H9 (cell line): ENCODE results near the gene S100A3. TPM values are rescaled to one million over a fixed set of nuclear protein-coding genes. Genes with fewer than 3 reads are reported as not detected.
A peak's percentile ranks its signal among the peaks of the same experiment; 100 is the strongest.

Source experiments
- DNase-seq: peaks from one replicate; pipeline ENCODE4 v3.0.0-alpha.2; 2017
- H2AFZ ChIP-seq: one replicate; pipeline ENCODE4 v1.6.1; 2013; ENCODE audit warnings: mild to moderate bottlenecking, low read length, control low read depth, moderate library complexity
- H2AK5ac ChIP-seq: 2 replicates; pipeline ENCODE4 v1.6.1; 2013; ENCODE audit warnings: low read length, control low read depth, mixed read lengths; ENCODE audit not compliant: insufficient read length
- H2BK120ac ChIP-seq: one replicate; pipeline ENCODE4 v1.6.1; 2013; ENCODE audit warnings: low read depth, mild to moderate bottlenecking, low read length, control low read depth, inconsistent platforms; ENCODE audit not compliant: poor library complexity, severe bottlenecking
- H2BK12ac ChIP-seq: 2 replicates; pipeline ENCODE4 v1.6.1; 2013; ENCODE audit warnings: low read length, control low read depth, mixed read lengths, low read depth; ENCODE audit not compliant: insufficient read length
- H2BK15ac ChIP-seq: 2 replicates; pipeline ENCODE4 v1.6.1; 2013; ENCODE audit warnings: low read depth, low read length, control low read depth
- H2BK20ac ChIP-seq: one replicate; pipeline ENCODE4 v1.6.1; 2013; ENCODE audit warnings: low read depth, mild to moderate bottlenecking, low read length, control low read depth, inconsistent platforms; ENCODE audit not compliant: poor library complexity, severe bottlenecking
- H2BK5ac ChIP-seq: 2 replicates; pipeline ENCODE4 v1.6.1; 2013; ENCODE audit warnings: low read length, control low read depth, mixed read lengths; ENCODE audit not compliant: insufficient read length
- H3K14ac ChIP-seq: 2 replicates; pipeline ENCODE4 v1.6.1; 2013; ENCODE audit warnings: low read length, control low read depth; ENCODE audit not compliant: insufficient read depth
- H3K18ac ChIP-seq: 2 replicates; pipeline ENCODE4 v1.6.1; 2013; ENCODE audit warnings: low read depth, mild to moderate bottlenecking, mixed read lengths, low read length, control low read depth; ENCODE audit not compliant: insufficient read length
- H3K23ac ChIP-seq: 2 replicates; pipeline ENCODE4 v1.6.1; 2013; ENCODE audit warnings: low read length, control low read depth, mixed read lengths, low read depth; ENCODE audit not compliant: insufficient read length
- H3K23me2 ChIP-seq: 2 replicates; pipeline ENCODE4 v1.6.1; 2013; ENCODE audit warnings: low read depth, mild to moderate bottlenecking, mixed read lengths, low read length, control low read depth; ENCODE audit not compliant: insufficient read length, poor library complexity, severe bottlenecking
- H3K27ac ChIP-seq: 2 replicates; pipeline ENCODE4 v1.5.1; 2013; ENCODE audit warnings: low read length, control low read depth, mixed read lengths, low read depth; ENCODE audit not compliant: insufficient read length
- H3K27me3 ChIP-seq: 2 replicates; pipeline ENCODE4 v1.6.1; 2013; ENCODE audit warnings: low read length, control low read depth, inconsistent platforms; ENCODE audit not compliant: insufficient read depth
- H3K4ac ChIP-seq: 2 replicates; pipeline ENCODE4 v1.6.1; 2013; ENCODE audit warnings: low read depth, mild to moderate bottlenecking, control low read depth, inconsistent platforms, low read length, moderate library complexity
- H3K4me1 ChIP-seq: 2 replicates; pipeline ENCODE4 v1.6.1; 2013; ENCODE audit warnings: low read length, control low read depth, inconsistent platforms; ENCODE audit not compliant: insufficient read depth
- H3K4me2 ChIP-seq: 2 replicates; pipeline ENCODE4 v1.6.1; 2013; ENCODE audit warnings: low read length, control low read depth, mixed read lengths; ENCODE audit not compliant: insufficient read length, insufficient read depth
- H3K56ac ChIP-seq: 2 replicates; pipeline ENCODE4 v1.6.1; 2013; ENCODE audit warnings: low read depth, mild to moderate bottlenecking, mixed read lengths, low read length, control low read depth; ENCODE audit not compliant: insufficient read length
- H3K79me1 ChIP-seq: 2 replicates; pipeline ENCODE4 v1.6.1; 2013; ENCODE audit warnings: low read depth, mild to moderate bottlenecking, moderate library complexity, low read length, control low read depth, inconsistent platforms; ENCODE audit not compliant: insufficient read depth, poor library complexity, severe bottlenecking
- H3K79me2 ChIP-seq: 2 replicates; pipeline ENCODE4 v1.6.1; 2013; ENCODE audit warnings: low read length, control low read depth, inconsistent platforms; ENCODE audit not compliant: insufficient read depth
- H3K9ac ChIP-seq: 2 replicates; pipeline ENCODE4 v1.6.1; 2013; ENCODE audit warnings: low read length, control low read depth, mixed read lengths; ENCODE audit not compliant: insufficient read length; ENCODE audit errors: extremely low read depth
- H3K9me3 ChIP-seq: one replicate; pipeline ENCODE4 v1.6.1; 2013; ENCODE audit warnings: low read depth, low read length, inconsistent platforms; ENCODE audit not compliant: control insufficient read depth
- H3T11ph ChIP-seq: one replicate; pipeline ENCODE4 v1.6.1; 2013; ENCODE audit warnings: mild to moderate bottlenecking, low read length, control low read depth, inconsistent platforms
- H4K20me1 ChIP-seq: one replicate; pipeline ENCODE4 v1.6.1; 2013; ENCODE audit not compliant: control insufficient read depth, insufficient read length, insufficient read depth
- H4K5ac ChIP-seq: 2 replicates; pipeline ENCODE4 v1.6.1; 2013; ENCODE audit warnings: low read depth, mild to moderate bottlenecking, mixed read lengths, low read length, control low read depth; ENCODE audit not compliant: insufficient read length
- H4K8ac ChIP-seq: replicated peaks from 2 replicates; pipeline ENCODE4 v1.6.1; 2013; ENCODE audit warnings: low read length, control low read depth, mixed read lengths, low read depth; ENCODE audit not compliant: insufficient read length
- H4K91ac ChIP-seq: 2 replicates; pipeline ENCODE4 v1.6.1; 2013; ENCODE audit warnings: low read depth, mild to moderate bottlenecking, moderate library complexity, mixed read lengths, low read length, control low read depth; ENCODE audit not compliant: insufficient read length
- H3K27ac Mint-ChIP-seq, 3 experiments: 2 replicates in 2 of 3; 3 replicates in 1 of 3; pipeline ENCODE4 v1.8.0; 2020 to 2021; ENCODE audit warnings: mixed read lengths in 3 of 3, mild to moderate bottlenecking in 1 of 3, moderate library complexity in 1 of 3
- H3K27me3 Mint-ChIP-seq: 2 replicates; pipeline ENCODE4 v1.8.0; 2021; ENCODE audit warnings: low read depth, mild to moderate bottlenecking, moderate library complexity, mixed read lengths
- H3K36me3 Mint-ChIP-seq, 3 experiments: 2 replicates in 2 of 3; 3 replicates in 1 of 3; pipeline ENCODE4 v1.8.0; 2020 to 2021; ENCODE audit warnings: low read depth in 3 of 3, mixed read lengths in 3 of 3; ENCODE audit not compliant: insufficient read depth in 1 of 3
- H3K4me1 Mint-ChIP-seq, 2 experiments: 2 replicates each; pipeline ENCODE4 v1.8.0; 2020; ENCODE audit warnings: mixed read lengths in 2 of 2
- H3K4me3 Mint-ChIP-seq, 2 experiments: 2 replicates in 1 of 2; 3 replicates in 1 of 2; pipeline ENCODE4 v1.8.0; 2020 to 2021; ENCODE audit warnings: mild to moderate bottlenecking in 2 of 2, mixed read lengths in 2 of 2, moderate library complexity in 1 of 2
- H3K9me3 Mint-ChIP-seq, 2 experiments: 2 replicates in 1 of 2; 3 replicates in 1 of 2; pipeline ENCODE4 v1.8.0; 2020; ENCODE audit warnings: mild to moderate bottlenecking in 2 of 2, mixed read lengths in 2 of 2, moderate library complexity in 1 of 2
- CTCF ChIP-seq: fragments of 200-600 bp; sonication (generic); conservative IDR thresholded peaks from 3 replicates; pipeline ENCODE4 v1.8.0; 2021; ENCODE audit warnings: antibody characterized with exemption, mild to moderate bottlenecking
- WGBS: extraction: QIAGEN DNeasy Blood & Tissue Kit; methylation state at CpG from one replicate; pipeline ENCODE4 v1.1.7; 2013; ENCODE audit warnings: missing lambda C conversion rate, low lambda C conversion rate, mixed read lengths; ENCODE audit not compliant: insufficient read length; ENCODE audit errors: extremely low coverage; 5-methylcytosine and 5-hydroxymethylcytosine counted together
- total RNA-seq: library from RNA; stranded (reverse); gene quantifications from 2 replicates; pipeline ENCODE4 v1.2.1, GENCODE V29; 2021

Gene S100A3
- total RNA-seq, 1 experiment from 2014 or later = not detected

DNA sequence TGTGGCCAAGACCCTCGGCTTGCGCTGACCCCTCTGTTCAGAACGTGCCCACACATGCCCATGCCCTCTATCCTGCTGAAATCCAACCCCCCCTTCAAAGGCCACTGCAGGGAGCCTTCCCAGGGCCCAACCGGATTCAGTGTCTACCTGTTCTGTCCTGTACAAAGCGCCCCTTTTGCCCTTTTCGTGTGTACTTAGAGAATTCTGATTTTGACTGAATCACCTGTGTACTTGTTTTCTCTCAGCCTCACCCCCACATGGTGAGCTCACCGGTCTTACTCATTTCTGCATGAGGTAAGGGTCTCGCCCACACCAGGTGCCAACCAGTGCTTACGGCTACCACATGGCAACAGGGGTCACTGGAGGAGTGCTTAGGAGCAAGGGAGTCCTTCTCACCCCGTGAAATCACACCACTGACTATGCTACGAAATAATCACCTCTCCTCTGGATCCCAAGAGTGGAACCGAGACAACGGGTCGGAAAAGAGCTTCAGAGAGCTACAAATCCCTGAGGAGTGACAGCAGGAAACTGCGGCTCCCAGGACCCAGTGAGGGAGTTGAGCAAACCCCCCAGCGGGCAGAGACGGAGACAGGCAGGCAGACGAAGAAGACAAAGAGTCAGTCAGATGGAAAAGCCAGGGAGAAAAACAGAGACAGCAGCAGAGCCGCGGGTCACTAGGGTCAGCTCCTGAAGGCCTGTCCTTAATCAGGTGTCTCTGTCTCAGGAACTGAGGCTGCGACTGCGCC is 18.7 kb upstream of the S100A3 start:
- H2BK20ac ChIP-seq = no peak overlapping the region
- peaks cover 3% of the 10 kb centered on the region for H4K20me1 ChIP-seq
- peak overlapping the region; percentile 4 for H3K18ac ChIP-seq
- H3K27me3 ChIP-seq = no peaks in the 10 kb centered on the region
- no peak overlapping the region for H2BK120ac ChIP-seq
- no peak overlapping the region for H2BK5ac ChIP-seq
- no peak overlapping the region for H4K8ac ChIP-seq
- H3K4me2 ChIP-seq = peak overlapping the region; percentile 23
- no peak overlapping the region for H3T11ph ChIP-seq
- no peak overlapping the region for H2BK15ac ChIP-seq
- H3K79me1 ChIP-seq = no peaks in the 10 kb centered on the region
- no peaks in the 10 kb centered on the region for H3K9me3 Mint-ChIP-seq
- no peak overlapping the region for H2AK5ac ChIP-seq
- H3K36me3 Mint-ChIP-seq = no peaks in the 10 kb centered on the region
- no peak overlapping the region for H3K9ac ChIP-seq
- WGBS = no CpG with 5 or more reads among the region's 22 CpGs
- peaks cover 7% of the 10 kb centered on the region; the same call in 1 of the 2 replicates for H3K4me1 ChIP-seq
- TF ChIP-seq CTCF = no peak
- no peak overlapping the region for H3K56ac ChIP-seq
- peaks cover 15% of the 10 kb centered on the region for H3K27me3 Mint-ChIP-seq
- no peak overlapping the region for H3K4ac ChIP-seq
- no peak overlapping the region for H3K27ac ChIP-seq
- no peaks in the 10 kb centered on the region for H3K23me2 ChIP-seq
- no peaks in the 10 kb centered on the region for H3K9me3 ChIP-seq
- peak; percentile 53 for DNase-seq
- H2AFZ ChIP-seq = no peak overlapping the region
- H3K23ac ChIP-seq = no peak overlapping the region
- peak overlapping the region in 1 of 2 experiments; percentile 39; a peak in 3 of 5 replicates for H3K4me3 Mint-ChIP-seq
- peaks cover 33 to 35% of the 10 kb centered on the region in 2 experiments for H3K4me1 Mint-ChIP-seq
- H4K5ac ChIP-seq = no peak overlapping the region
- 0 out of 2 replicates have a peak overlapping the region, but pooled peaks have one; percentile 28 for H3K14ac ChIP-seq
- H4K91ac ChIP-seq = no peak overlapping the region
- H3K79me2 ChIP-seq = no peaks in the 10 kb centered on the region
- no peak overlapping the region for H2BK12ac ChIP-seq
- H3K27ac Mint-ChIP-seq = peak overlapping the region in 2 of 3 experiments; percentile 4 to 91; a peak in 3 of 7 replicates
